ENCODE measurements around the gene SCLT1. TPM values are rescaled to one million over a fixed set of nuclear protein-coding genes. Genes with fewer than 3 reads are reported as not detected.

SCLT1 gene
- total RNA-seq, 2 experiments from 2014 or later = 32.8 to 36.9 TPM

- H3K9me3 Mint-ChIP-seq = peaks cover 51% of the 10 kb centered on the region
- no peaks in the 10 kb centered on the region for H3K27me3 Mint-ChIP-seq
- CTCF ChIA-PET = interaction anchor here (1.5 kb wide), 1 partner anchor 13 kb away, joined by 5 read pairs; no protein-coding TSS in a partner anchor
- POLR2A ChIA-PET = no interaction called here
- no peak for DNase-seq
- no peaks in the 10 kb centered on the region for H3K4me1 Mint-ChIP-seq
- no peak overlapping the region for H3K4me3 Mint-ChIP-seq
- peaks cover 62% of the 10 kb centered on the region for H3K36me3 Mint-ChIP-seq (ENCODE audit: low read depth)
- H3K27ac Mint-ChIP-seq = no peak overlapping the region
Observed at GRCh38 chr4:129063640-129064039, 29.7 kb downstream of the SCLT1 start.

- Mint-ChIP-seq H3K4me3 (no peak overlapping the region), H3K4me1 (no peaks in the 10 kb centered on the region), H3K9me3 (peaks cover 56% of the 10 kb centered on the region), H3K27me3 (no peaks in the 10 kb centered on the region), H3K27ac (no peak overlapping the region), H3K36me3 (ENCODE audit: low read depth) (peaks cover 60% of the 10 kb centered on the region)
- POLR2A ChIA-PET = no interaction called here
- CTCF ChIA-PET = interaction anchor here (1.5 kb wide), 1 partner anchor 14 kb away, joined by 5 read pairs; no protein-coding TSS in a partner anchor
- DNase-seq = no peak
Observed at GRCh38 chr4:129062580-129062979, 30.8 kb downstream of the SCLT1 start.

- peaks cover 79% of the 10 kb centered on the region for H3K9me3 Mint-ChIP-seq
- no peak overlapping the region for H3K27ac Mint-ChIP-seq
- ChIA-PET CTCF (no interaction called here), POLR2A (no interaction called here)
- H3K27me3 Mint-ChIP-seq = no peaks in the 10 kb centered on the region
- peaks cover 72% of the 10 kb centered on the region for H3K36me3 Mint-ChIP-seq (ENCODE audit: low read depth)
- no peaks in the 10 kb centered on the region for H3K4me1 Mint-ChIP-seq
- no peak overlapping the region for H3K4me3 Mint-ChIP-seq
- DNase-seq = no peak
Observed at GRCh38 chr4:129059028-129059427, 34.3 kb downstream of the SCLT1 start.

- Mint-ChIP-seq H3K9me3 (peaks cover 18% of the 10 kb centered on the region), H3K4me1 (no peaks in the 10 kb centered on the region), H3K27ac (no peak overlapping the region), H3K27me3 (no peaks in the 10 kb centered on the region), H3K4me3 (no peak overlapping the region), H3K36me3 (ENCODE audit: low read depth) (peaks cover 12% of the 10 kb centered on the region)
- POLR2A ChIA-PET = no interaction called here
- DNase-seq = no peak
- CTCF ChIA-PET = no interaction called here
Observed at GRCh38 chr4:129046055-129046959, 47.0 kb downstream of the SCLT1 start.

- ChIA-PET CTCF (no interaction called here), POLR2A (no interaction called here)
- peaks cover 18% of the 10 kb centered on the region for H3K36me3 Mint-ChIP-seq (ENCODE audit: low read depth)
- no peak overlapping the region for H3K4me3 Mint-ChIP-seq
- peaks cover 7% of the 10 kb centered on the region for H3K9me3 Mint-ChIP-seq
- no peak for DNase-seq
- no peak overlapping the region for H3K27ac Mint-ChIP-seq
- no peaks in the 10 kb centered on the region for H3K4me1 Mint-ChIP-seq
- no peaks in the 10 kb centered on the region for H3K27me3 Mint-ChIP-seq
Observed at GRCh38 chr4:129043523-129043922, 49.8 kb downstream of the SCLT1 start.

GRCh38 chr4:129040471-129040870, 52.9 kb downstream of the SCLT1 start:
- H3K36me3 Mint-ChIP-seq (ENCODE audit: low read depth) = peaks cover 24% of the 10 kb centered on the region
- no peaks in the 10 kb centered on the region for H3K27me3 Mint-ChIP-seq
- H3K27ac Mint-ChIP-seq = no peak overlapping the region
- no peaks in the 10 kb centered on the region for H3K9me3 Mint-ChIP-seq
- H3K4me1 Mint-ChIP-seq = no peaks in the 10 kb centered on the region
- H3K4me3 Mint-ChIP-seq = no peak overlapping the region
- ChIA-PET POLR2A (no interaction called here), CTCF (no interaction called here)
- DNase-seq = no peak

- H3K9me3 Mint-ChIP-seq = no peaks in the 10 kb centered on the region
- no peaks in the 10 kb centered on the region for H3K4me1 Mint-ChIP-seq
- CTCF ChIA-PET = interaction anchor here (1.4 kb wide), 1 partner anchor 16 kb away, joined by 3 read pairs; no protein-coding TSS in a partner anchor
- POLR2A ChIA-PET = no interaction called here
- no peaks in the 10 kb centered on the region for H3K27me3 Mint-ChIP-seq
- H3K4me3 Mint-ChIP-seq = no peak overlapping the region
- no peak overlapping the region for H3K27ac Mint-ChIP-seq
- no peak for DNase-seq
- peaks cover 32% of the 10 kb centered on the region for H3K36me3 Mint-ChIP-seq (ENCODE audit: low read depth)
Observed at GRCh38 chr4:129037093-129037492, 56.2 kb downstream of the SCLT1 start.

GRCh38 chr4:129014566-129015509, 78.5 kb downstream of the SCLT1 start:
- H3K9me3 Mint-ChIP-seq = peaks cover 50% of the 10 kb centered on the region
- H3K4me3 Mint-ChIP-seq = no peak overlapping the region
- no peak overlapping the region for H3K27ac Mint-ChIP-seq
- no peaks in the 10 kb centered on the region for H3K4me1 Mint-ChIP-seq
- ChIA-PET POLR2A (no interaction called here), CTCF (no interaction called here)
- no peaks in the 10 kb centered on the region for H3K27me3 Mint-ChIP-seq
- no peak for DNase-seq
- peaks cover 36% of the 10 kb centered on the region for H3K36me3 Mint-ChIP-seq (ENCODE audit: low read depth)

GRCh38 chr4:129008096-129008495, 85.2 kb downstream of the SCLT1 start:
- POLR2A ChIA-PET = no interaction called here
- Mint-ChIP-seq H3K4me3 (no peak overlapping the region), H3K9me3 (peaks cover 42% of the 10 kb centered on the region), H3K4me1 (peaks cover 2% of the 10 kb centered on the region), H3K36me3 (ENCODE audit: low read depth) (peaks cover 10% of the 10 kb centered on the region), H3K27me3 (no peaks in the 10 kb centered on the region), H3K27ac (no peak overlapping the region)
- no peak for DNase-seq
- CTCF ChIA-PET = no interaction called here

- no peaks in the 10 kb centered on the region for H3K27me3 Mint-ChIP-seq
- H3K4me1 Mint-ChIP-seq = no peaks in the 10 kb centered on the region
- peaks cover 48% of the 10 kb centered on the region for H3K36me3 Mint-ChIP-seq (ENCODE audit: low read depth)
- peaks cover 4% of the 10 kb centered on the region for H3K9me3 Mint-ChIP-seq
- no peak for DNase-seq
- no peak overlapping the region for H3K27ac Mint-ChIP-seq
- ChIA-PET CTCF (no interaction called here), POLR2A (no interaction called here)
- H3K4me3 Mint-ChIP-seq = no peak overlapping the region
Observed at GRCh38 chr4:128986908-128987307, 106.4 kb downstream of the SCLT1 start.

- H3K4me1 Mint-ChIP-seq = no peaks in the 10 kb centered on the region
- peaks cover 4% of the 10 kb centered on the region for H3K9me3 Mint-ChIP-seq
- no peak for DNase-seq
- ChIA-PET POLR2A (no interaction called here), CTCF (no interaction called here)
- H3K27me3 Mint-ChIP-seq = no peaks in the 10 kb centered on the region
- H3K36me3 Mint-ChIP-seq (ENCODE audit: low read depth) = peaks cover 48% of the 10 kb centered on the region
- no peak overlapping the region for H3K4me3 Mint-ChIP-seq
- no peak overlapping the region for H3K27ac Mint-ChIP-seq
Observed at GRCh38 chr4:128986019-128986418, 107.3 kb downstream of the SCLT1 start.

GRCh38 chr4:128983771-128984485, 109.4 kb downstream of the SCLT1 start:
- no peaks in the 10 kb centered on the region for H3K27me3 Mint-ChIP-seq
- ChIA-PET POLR2A (no interaction called here), CTCF (interaction anchor here (1.0 kb wide), 1 partner anchor 33 kb away, joined by 3 read pairs; no protein-coding TSS in a partner anchor)
- no peaks in the 10 kb centered on the region for H3K4me1 Mint-ChIP-seq
- no peak overlapping the region for H3K27ac Mint-ChIP-seq
- peaks cover 34% of the 10 kb centered on the region for H3K36me3 Mint-ChIP-seq (ENCODE audit: low read depth)
- peaks cover 2% of the 10 kb centered on the region for H3K9me3 Mint-ChIP-seq
- H3K4me3 Mint-ChIP-seq = no peak overlapping the region
- no peak for DNase-seq

- no peaks in the 10 kb centered on the region for H3K27me3 Mint-ChIP-seq
- CTCF ChIA-PET = no interaction called here
- H3K36me3 Mint-ChIP-seq (ENCODE audit: low read depth) = peaks cover 15% of the 10 kb centered on the region
- POLR2A ChIA-PET = no interaction called here
- DNase-seq = no peak
- no peak overlapping the region for H3K27ac Mint-ChIP-seq
- no peaks in the 10 kb centered on the region for H3K4me1 Mint-ChIP-seq
- no peaks in the 10 kb centered on the region for H3K9me3 Mint-ChIP-seq
- H3K4me3 Mint-ChIP-seq = no peak overlapping the region
Observed at GRCh38 chr4:128981377-128981776, 112.0 kb downstream of the SCLT1 start.

Measured in activated CD4-positive, alpha-beta T cell treated with anti-CD3 and anti-CD28 coated beads, Interleukin-2, amount 10 ng/mL, durations not matched to agents 7 days and 5 days (primary cell).